Smooth muscle cell of the umbilical artery (primary cell): Measurements from ENCODE around the gene NEURL1. TPM values are rescaled to one million over a fixed set of nuclear protein-coding genes. Genes with fewer than 3 reads are reported as not detected.

Source experiments
- total RNA-seq: library from RNA; depleted of rRNA; stranded (reverse); fragments of >200 nt; gene quantifications from 2 replicates; pipeline ENCODE4 v1.2.3, GENCODE V29; 2014

Gene NEURL1, protein sequence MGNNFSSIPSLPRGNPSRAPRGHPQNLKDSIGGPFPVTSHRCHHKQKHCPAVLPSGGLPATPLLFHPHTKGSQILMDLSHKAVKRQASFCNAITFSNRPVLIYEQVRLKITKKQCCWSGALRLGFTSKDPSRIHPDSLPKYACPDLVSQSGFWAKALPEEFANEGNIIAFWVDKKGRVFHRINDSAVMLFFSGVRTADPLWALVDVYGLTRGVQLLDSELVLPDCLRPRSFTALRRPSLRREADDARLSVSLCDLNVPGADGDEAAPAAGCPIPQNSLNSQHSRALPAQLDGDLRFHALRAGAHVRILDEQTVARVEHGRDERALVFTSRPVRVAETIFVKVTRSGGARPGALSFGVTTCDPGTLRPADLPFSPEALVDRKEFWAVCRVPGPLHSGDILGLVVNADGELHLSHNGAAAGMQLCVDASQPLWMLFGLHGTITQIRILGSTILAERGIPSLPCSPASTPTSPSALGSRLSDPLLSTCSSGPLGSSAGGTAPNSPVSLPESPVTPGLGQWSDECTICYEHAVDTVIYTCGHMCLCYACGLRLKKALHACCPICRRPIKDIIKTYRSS
- total RNA-seq: 0.18 and 0.59 TPM in 2 replicates

DNA sequence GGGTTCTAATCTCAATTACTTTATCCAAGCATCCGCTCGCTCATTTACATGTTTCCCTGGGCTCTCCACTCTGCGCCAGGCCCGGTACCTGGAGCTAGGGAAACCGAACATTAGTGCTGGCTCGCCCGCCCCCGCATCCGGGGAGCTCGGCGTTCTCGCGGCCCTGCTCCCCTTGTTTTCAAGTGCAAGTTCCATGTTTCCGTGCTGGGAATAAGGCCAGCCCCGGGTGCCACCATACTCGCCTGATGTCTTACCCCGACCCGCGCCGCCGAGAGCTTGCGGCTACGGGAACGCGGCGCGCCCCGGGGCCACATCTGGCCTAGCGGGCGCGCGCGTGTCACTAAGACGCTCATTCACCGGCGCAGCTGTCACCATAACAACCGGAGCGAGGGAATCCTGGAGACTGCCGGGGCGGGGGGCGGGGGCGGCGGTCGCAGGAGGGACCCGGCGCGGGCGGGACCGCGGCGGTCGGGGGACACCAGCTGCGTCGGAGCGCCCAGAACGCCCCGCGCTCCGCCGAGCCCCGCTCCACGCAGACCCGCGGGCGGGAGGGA is at the start of gene NEURL1:
Gene NEURL1 (plus strand): TSS at position 344 of the 554 bp plus-strand sequence. CDS start 683 bp downstream, outside the sequence.

DNA sequence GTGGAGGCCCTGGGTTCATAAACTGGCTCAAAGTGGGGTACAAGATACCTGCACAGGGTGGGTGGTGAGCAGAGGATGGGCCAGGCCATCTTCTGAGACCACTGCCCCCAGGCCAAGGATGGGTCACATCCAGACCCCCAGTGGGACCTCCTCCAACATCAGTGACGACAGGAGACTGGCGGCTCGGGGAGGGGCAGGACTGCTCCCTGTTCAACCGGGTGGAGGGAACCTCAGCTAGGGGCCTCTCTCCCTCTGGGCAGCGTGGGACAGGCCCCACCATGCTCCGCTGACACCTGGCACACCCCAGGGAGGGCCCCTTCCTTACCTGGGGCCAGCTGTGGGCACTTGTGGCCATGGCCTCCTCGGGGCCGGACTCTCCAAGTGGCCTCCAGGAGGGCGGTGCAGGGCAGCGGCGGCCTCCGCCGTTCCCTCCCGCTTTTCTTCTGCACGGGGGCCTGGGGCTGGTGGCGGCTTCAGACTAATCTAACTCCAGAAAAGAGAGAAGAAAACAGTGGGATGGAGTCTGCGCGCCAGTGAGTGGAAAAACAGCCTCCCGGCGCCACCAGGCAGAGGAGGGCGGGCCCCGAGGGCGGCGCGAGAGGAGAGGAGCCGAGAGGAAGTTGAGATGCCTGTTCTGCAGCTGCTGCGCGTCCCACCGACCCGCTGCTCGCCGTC is 41.5 kb upstream of the NEURL1 start, which contains the start of gene CALHM2:
Gene CALHM2 (minus strand): TSS at position 540 of the 675 bp plus-strand sequence. CDS start 2,429 bp downstream, outside the sequence.

DNA sequence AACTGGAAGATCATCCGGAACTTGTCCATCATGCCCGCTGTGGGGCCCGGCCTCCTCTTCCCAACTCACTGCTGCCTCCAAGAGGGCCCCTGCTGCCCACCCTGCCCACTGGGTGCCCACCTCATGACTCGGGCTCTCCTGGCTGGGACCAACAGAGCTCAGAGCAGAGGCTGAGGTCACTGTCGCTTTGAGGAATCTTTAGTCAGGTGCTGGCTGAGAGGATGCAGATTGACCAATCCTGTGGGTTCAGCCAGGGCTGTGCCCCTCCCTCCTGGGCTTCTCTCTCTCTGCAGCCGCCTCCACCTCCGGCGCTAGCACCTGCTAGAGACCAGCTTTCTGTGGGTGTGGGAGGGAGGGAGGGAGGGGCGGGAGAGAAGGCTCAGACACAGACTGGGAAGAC is 34.8 kb upstream of the NEURL1 start, which contains the start of gene CALHM1:
Gene CALHM1 (minus strand): TSS at position 181 of the 400 bp plus-strand sequence. CDS start 149 bp downstream, at position 32.

DNA sequence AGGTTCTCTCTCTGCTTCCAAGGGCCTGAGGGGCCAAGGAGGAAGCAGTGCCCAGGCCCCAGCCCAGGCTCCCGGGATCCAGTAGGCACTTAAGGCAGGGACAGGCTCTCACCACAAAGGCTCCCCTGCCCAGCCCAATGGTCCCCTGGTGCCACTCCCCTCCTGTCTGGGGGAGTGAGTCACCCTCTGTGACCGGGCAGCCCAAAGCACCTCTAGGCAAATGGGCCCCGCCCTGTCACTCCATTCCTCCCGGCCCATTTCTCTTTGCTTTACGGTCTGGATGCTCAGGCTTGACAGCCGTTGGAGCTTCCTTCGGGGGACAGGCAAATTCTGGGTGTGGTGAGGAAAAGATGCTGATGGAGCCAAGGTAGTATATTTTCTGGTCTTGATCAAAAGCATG is 14.4 kb upstream of the NEURL1 start, which contains the start of gene CALHM3:
Gene CALHM3 (minus strand): TSS at position 106 of the 400 bp plus-strand sequence. CDS start 208 bp downstream, outside the sequence.

Other genes with a start within 250 kb of the NEURL1 start
- gene RPEL1, start 247.8 kb upstream of the NEURL1 start, total RNA-seq: 0.09 TPM in 1 of 2 replicates, not detected in the other
- gene INA, start 216.6 kb upstream of the NEURL1 start, total RNA-seq: 0.30 and 2.5 TPM in 2 replicates
- gene PCGF6, start 142.6 kb upstream of the NEURL1 start, total RNA-seq: 8.9 and 10.2 TPM in 2 replicates
- 3.9 and 4.8 TPM in 2 replicates for gene TAF5, start 125.7 kb upstream of the NEURL1 start, total RNA-seq
- 115 and 210 TPM in 2 replicates for gene ATP5MK, start 97.2 kb upstream of the NEURL1 start, total RNA-seq
- 29.7 and 63.7 TPM in 2 replicates for gene PDCD11, start 97.1 kb upstream of the NEURL1 start, total RNA-seq
- gene CALHM2, start 41.3 kb upstream of the NEURL1 start, total RNA-seq: 9.2 and 12.1 TPM in 2 replicates
- not detected in 2 replicates for gene CALHM1, start 34.8 kb upstream of the NEURL1 start, total RNA-seq
- not detected in 2 replicates for gene CALHM3, start 14.5 kb upstream of the NEURL1 start, total RNA-seq